ENCODE measurements around the gene PCSK1N. TPM values are rescaled to one million over a fixed set of nuclear protein-coding genes. Genes with fewer than 3 reads are reported as not detected.

The PCSK1N gene
- total RNA-seq, 1 experiment from 2014 or later = 53.3 TPM

DNA sequence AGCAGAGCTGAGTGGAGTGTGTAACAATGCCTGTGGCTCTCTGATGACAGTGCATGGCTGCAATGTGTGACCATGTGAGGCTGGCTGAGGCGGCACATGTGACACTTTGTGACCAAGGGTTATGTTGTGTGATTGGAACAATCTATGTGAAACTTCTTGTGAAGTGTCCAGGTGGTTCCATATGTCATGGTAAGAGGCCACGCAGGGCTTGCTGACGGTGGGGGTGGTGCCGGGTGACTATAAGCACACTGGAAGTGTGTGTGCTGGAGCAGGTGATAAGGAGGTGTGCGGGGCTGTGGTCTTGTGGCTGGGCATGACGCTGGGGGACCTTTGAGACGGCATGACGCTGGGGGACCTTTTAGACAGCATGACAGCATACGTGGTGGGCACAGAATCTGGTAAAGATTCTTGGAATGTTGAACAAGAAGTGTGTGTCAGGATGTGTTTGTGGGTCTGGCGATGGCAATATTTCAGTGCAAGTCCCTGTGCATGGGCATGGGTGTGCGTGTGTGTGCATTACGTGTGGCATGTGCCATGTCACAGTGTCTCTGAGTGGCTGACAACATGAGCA lies 41.0 kb downstream of the PCSK1N start:
- intact Hi-C loops (cut with micrococcal nuclease; ENCODE audit: unreplicated experiment) = no loop called here
- H3K9me3 Mint-ChIP-seq (ENCODE audit: low read depth, unreplicated experiment) = no peaks in the 10 kb centered on the region
- H3K27me3 Mint-ChIP-seq (ENCODE audit: unreplicated experiment) = peaks cover 16% of the 10 kb centered on the region
- peak overlapping the region; percentile 40 for H3K4me3 Mint-ChIP-seq (ENCODE audit: low read depth, unreplicated experiment)
- CTCF ChIA-PET = no interaction called here
- BruUV-seq (replicated peaks) = no TSS peak
- peaks cover 6% of the 10 kb centered on the region for H3K36me3 Mint-ChIP-seq (ENCODE audit: insufficient read depth, unreplicated experiment)
- TF ChIP-seq, protein P1, sequence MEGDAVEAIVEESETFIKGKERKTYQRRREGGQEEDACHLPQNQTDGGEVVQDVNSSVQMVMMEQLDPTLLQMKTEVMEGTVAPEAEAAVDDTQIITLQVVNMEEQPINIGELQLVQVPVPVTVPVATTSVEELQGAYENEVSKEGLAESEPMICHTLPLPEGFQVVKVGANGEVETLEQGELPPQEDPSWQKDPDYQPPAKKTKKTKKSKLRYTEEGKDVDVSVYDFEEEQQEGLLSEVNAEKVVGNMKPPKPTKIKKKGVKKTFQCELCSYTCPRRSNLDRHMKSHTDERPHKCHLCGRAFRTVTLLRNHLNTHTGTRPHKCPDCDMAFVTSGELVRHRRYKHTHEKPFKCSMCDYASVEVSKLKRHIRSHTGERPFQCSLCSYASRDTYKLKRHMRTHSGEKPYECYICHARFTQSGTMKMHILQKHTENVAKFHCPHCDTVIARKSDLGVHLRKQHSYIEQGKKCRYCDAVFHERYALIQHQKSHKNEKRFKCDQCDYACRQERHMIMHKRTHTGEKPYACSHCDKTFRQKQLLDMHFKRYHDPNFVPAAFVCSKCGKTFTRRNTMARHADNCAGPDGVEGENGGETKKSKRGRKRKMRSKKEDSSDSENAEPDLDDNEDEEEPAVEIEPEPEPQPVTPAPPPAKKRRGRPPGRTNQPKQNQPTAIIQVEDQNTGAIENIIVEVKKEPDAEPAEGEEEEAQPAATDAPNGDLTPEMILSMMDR (IDR thresholded peaks at IDR 0.05; ENCODE audit: unreplicated experiment) = no peak
- H3K4me1 Mint-ChIP-seq (ENCODE audit: low read depth, unreplicated experiment) = peaks cover 25% of the 10 kb centered on the region
- no peak for DNase-seq
- peak overlapping the region; percentile 46 for H3K27ac Mint-ChIP-seq (ENCODE audit: unreplicated experiment)

DNA sequence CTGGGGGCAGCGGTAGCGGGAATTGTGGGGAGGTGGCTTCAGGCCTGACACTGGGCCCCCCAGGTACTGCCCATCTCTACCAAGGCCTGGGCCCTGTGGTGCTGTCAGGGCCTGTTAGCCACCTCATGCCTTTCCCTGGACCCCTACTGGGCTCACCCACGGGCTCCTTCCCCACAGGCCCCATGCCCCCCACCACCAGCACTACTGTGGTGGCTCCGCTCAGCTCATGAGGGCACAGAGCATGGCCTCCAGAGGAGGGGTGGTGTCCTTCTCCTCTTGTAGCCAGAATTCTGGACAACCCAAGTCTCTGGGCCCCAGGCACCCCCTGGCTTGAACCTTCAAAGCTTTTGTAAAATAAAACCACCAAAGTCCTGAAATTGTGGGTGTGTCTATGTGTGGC lies 41.5 kb downstream of the PCSK1N start:
- intact Hi-C loops (cut with micrococcal nuclease; ENCODE audit: unreplicated experiment) = no loop called here
- H3K4me1 Mint-ChIP-seq (ENCODE audit: low read depth, unreplicated experiment) = peaks cover 25% of the 10 kb centered on the region
- peak overlapping the region; percentile 40 for H3K4me3 Mint-ChIP-seq (ENCODE audit: low read depth, unreplicated experiment)
- CTCF ChIA-PET = no interaction called here
- BruUV-seq (replicated peaks) = no TSS peak
- H3K27me3 Mint-ChIP-seq (ENCODE audit: unreplicated experiment) = peaks cover 21% of the 10 kb centered on the region
- TF ChIP-seq, protein P1 (IDR thresholded peaks at IDR 0.05; ENCODE audit: unreplicated experiment) = no peak
- no peak overlapping the region for H3K27ac Mint-ChIP-seq (ENCODE audit: unreplicated experiment)
- no peak for DNase-seq
- no peaks in the 10 kb centered on the region for H3K9me3 Mint-ChIP-seq (ENCODE audit: low read depth, unreplicated experiment)
- H3K36me3 Mint-ChIP-seq (ENCODE audit: insufficient read depth, unreplicated experiment) = peaks cover 6% of the 10 kb centered on the region

DNA sequence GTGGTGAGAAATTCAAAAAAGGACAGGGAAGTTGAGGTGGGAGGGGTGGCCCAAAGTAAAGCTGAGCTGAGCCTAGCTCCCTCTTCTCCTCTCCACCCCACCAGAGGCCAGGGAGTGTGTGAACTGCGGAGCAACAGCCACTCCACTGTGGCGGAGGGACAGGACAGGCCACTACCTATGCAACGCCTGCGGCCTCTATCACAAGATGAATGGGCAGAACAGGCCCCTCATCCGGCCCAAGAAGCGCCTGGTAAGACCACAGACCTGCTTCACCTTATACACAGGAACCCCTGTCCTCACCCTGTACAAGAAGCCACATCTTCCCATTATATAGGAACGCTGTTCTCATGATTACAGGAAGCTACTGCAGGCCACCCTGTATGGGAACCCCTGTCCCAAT lies 43.2 kb downstream of the PCSK1N start:
- CTCF ChIA-PET = no interaction called here
- Mint-ChIP-seq H3K9me3 (ENCODE audit: low read depth, unreplicated experiment) (no peaks in the 10 kb centered on the region), H3K4me3 (ENCODE audit: low read depth, unreplicated experiment) (no peak overlapping the region), H3K27me3 (ENCODE audit: unreplicated experiment) (peaks cover 38% of the 10 kb centered on the region), H3K27ac (ENCODE audit: unreplicated experiment) (no peak overlapping the region), H3K4me1 (ENCODE audit: low read depth, unreplicated experiment) (peaks cover 25% of the 10 kb centered on the region), H3K36me3 (ENCODE audit: insufficient read depth, unreplicated experiment) (peaks cover 6% of the 10 kb centered on the region)
- no peak for DNase-seq
- BruUV-seq (replicated peaks) = no TSS peak
- TF ChIP-seq, protein P1 (IDR thresholded peaks at IDR 0.05; ENCODE audit: unreplicated experiment) = no peak
- intact Hi-C loops (cut with micrococcal nuclease; ENCODE audit: unreplicated experiment) = no loop called here

DNA sequence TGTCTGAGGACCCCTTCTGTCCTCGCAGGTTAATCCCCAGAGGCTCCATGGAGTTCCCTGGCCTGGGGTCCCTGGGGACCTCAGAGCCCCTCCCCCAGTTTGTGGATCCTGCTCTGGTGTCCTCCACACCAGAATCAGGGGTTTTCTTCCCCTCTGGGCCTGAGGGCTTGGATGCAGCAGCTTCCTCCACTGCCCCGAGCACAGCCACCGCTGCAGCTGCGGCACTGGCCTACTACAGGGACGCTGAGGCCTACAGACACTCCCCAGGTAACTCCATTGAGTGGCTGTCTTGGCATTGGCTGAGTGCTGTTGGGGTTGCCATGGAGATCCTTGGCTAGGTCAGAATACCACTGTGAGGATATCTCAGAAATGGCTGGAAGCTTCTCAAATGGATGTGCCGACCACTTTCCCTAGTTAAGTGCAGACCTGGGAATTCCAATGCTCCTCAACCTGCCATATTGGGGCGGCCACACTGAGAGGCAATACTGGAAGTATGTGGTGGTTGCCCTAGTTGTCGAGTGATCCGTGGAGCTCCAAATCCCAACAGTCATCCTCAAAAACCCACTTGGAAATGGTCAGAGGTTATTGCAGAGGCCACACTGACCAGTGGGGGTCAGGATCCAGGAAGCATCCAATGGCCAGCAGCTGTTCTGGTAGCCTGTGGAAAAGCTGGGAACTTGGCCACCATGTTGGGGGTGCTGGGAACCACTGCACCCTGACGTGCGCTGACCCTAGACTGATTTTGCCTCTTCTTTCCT lies 44.2 kb downstream of the PCSK1N start:
- intact Hi-C loops (cut with micrococcal nuclease; ENCODE audit: unreplicated experiment) = no loop called here
- Mint-ChIP-seq H3K27me3 (ENCODE audit: unreplicated experiment) (peaks cover 48% of the 10 kb centered on the region), H3K36me3 (ENCODE audit: insufficient read depth, unreplicated experiment) (peaks cover 6% of the 10 kb centered on the region), H3K4me3 (ENCODE audit: low read depth, unreplicated experiment) (no peak overlapping the region), H3K27ac (ENCODE audit: unreplicated experiment) (no peak overlapping the region), H3K4me1 (ENCODE audit: low read depth, unreplicated experiment) (peaks cover 23% of the 10 kb centered on the region), H3K9me3 (ENCODE audit: low read depth, unreplicated experiment) (no peaks in the 10 kb centered on the region)
- TF ChIP-seq, protein P1 (IDR thresholded peaks at IDR 0.05; ENCODE audit: unreplicated experiment) = no peak
- no TSS peak for BruUV-seq (replicated peaks)
- no peak for DNase-seq
- CTCF ChIA-PET = no interaction called here
